GM18511 (cell line): Measurements from ENCODE around the gene IDI2.
"Not testable (repeated sequence)": the region's sequence is repeated elsewhere in the genome, so short reads cannot be mapped to it uniquely, and the experiment has no call there.

ENCODE experiments used
- ATAC-seq: cut with Tn5 transposase; IDR thresholded peaks from one replicate; pipeline ENCODE4 v1.9.1; 2021; ENCODE audit warnings: mild to moderate bottlenecking, moderate library complexity; ENCODE audit not compliant: unreplicated experiment

IDI2 gene

DNA sequence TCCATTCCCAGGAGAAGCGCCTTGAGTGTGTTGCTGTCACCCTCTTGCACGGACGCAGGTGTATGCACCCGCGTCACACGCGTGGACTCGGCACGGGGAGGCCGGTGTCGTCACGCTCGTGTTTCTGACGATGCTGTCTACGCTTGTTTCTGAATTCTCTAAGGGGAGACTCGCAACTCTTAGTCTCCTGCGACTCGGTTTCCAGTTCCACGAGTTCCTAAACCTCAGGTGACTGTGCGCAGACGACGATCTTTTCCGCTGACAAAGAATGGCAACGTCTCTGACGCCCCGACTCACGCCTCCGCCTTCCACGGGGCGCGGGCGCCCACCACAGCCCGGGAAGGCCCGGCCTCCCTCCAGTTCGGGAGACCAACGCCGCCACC is 22.7 kb upstream of the IDI2 start:
- peak; percentile 16 for ATAC-seq

DNA sequence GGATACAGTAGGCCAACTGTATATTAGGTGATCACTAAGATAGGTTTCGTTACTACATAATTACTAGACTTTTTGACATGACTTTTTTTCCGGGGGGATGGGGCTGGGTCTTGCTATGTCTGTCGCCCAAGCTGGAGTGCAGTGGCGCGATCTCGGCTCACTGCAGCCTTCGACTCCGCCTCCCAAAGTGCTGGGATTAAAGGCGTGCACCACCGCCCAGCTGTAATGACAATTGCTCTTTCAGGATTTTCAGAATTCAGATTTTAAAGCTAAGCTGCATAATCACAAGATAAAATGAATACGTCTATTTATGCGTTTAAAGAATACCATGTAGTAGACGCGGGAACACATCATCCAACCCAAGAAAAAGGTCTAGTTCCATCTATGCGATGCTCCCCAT is 22.3 kb upstream of the IDI2 start:
- no peak for ATAC-seq

DNA sequence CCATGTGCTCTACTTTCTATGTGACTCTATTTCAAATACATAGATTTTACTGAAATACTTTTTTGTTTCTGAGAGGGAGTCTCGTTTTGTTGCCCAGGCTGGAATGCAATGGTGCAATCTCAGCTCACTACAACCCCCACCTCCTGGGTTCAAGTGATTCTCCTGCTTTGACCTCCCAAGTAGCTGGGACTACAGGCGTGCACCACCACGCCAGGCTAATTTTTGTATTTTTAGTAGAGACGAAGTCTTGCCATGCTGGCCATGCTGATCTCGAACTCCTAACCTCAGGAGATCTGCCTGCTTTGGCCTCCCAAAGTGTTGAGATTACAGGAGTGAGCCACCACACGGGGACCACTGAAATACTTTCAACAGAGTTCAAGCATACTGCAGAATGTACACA is 19.8 kb upstream of the IDI2 start:
- ATAC-seq = no peak

GRCh38 chr10:1044964-1045363 is 19.3 kb upstream of the IDI2 start:
- ATAC-seq = no peak

DNA sequence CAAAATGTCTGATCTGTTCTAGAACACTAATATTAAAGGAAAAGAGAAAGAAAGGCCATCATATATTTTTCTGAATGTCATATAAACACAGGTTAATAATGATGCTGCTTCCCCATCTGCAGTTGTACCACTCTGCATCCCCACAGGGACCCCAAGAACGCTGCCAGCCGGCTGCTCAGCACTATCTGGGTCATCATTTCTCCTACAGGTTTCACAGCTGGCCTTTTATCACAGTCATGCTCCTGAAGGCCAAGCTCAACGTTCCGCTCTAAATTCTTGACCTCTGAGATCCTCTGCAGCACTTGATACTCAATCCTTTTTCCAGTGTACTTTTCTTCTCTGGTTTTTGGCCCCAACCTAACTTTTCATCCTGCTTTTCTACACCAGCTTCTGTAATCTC is 18.5 kb upstream of the IDI2 start:
- ATAC-seq = no peak

DNA sequence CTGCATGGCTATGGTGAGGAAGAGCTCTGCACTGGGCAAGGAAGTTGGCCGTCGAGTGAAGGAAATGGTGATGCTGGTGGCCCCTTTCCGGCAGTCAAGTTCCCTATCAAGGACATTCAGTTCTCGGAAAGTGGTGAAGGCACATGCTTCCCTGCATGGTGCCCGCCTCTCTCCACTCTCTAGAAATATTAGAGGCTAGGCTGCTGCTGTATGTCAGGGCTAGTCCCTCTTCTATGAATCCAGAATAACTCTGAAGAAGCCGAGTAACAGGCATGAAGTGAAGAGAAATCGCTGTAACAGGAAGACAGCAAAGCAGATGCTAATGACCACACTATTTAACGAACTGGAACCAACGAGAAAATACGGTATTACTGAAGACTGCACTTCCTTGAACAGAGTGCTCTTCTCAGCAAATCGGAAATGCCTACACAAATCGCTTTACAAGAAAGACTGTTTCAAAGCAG is 17.9 kb upstream of the IDI2 start:
- peak; percentile 69 for ATAC-seq

- ATAC-seq = no peak
Observed at GRCh38 chr10:1041514-1041913, 15.9 kb upstream of the IDI2 start.

DNA sequence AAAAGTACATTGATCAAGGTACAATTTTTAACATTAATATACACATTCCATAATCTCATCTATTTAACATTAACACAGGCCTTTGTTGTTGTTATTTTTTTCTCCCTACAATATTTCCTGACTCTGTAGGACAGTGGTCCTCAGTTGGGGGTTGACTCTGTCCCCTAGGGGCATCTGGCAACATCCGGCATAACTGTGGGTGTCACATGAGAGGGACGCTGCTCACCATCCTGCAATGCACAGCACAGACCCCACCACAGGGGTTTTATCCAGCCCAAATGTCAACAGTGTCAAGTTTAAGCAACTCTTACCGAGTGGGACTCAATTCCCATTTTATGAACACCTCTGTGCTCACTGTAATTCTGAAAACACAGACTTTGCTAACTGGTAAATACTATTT is 14.5 kb upstream of the IDI2 start:
- no peak for ATAC-seq

- not testable (repeated sequence) for ATAC-seq
Observed at GRCh38 chr10:1038769-1039168, 13.1 kb upstream of the IDI2 start.

DNA sequence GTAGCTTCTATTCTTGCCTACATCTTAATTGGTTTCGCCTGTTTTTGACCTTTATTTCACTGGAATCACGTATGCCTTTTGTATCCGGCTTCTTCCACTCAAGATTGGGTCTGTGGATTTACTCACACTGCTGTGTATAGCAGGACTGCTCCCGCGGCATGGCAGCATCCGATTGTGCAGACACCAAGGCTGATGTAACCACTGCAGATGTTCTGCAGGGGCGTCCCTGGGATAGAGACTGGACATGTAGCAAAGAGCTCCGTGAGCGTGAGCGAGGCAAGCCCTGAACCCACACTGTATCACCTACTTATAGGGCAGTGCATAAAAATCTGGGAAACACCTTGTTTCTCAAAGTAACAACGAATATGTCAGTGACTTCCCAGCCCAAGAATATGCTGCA is 11.4 kb upstream of the IDI2 start:
- ATAC-seq = no peak

DNA sequence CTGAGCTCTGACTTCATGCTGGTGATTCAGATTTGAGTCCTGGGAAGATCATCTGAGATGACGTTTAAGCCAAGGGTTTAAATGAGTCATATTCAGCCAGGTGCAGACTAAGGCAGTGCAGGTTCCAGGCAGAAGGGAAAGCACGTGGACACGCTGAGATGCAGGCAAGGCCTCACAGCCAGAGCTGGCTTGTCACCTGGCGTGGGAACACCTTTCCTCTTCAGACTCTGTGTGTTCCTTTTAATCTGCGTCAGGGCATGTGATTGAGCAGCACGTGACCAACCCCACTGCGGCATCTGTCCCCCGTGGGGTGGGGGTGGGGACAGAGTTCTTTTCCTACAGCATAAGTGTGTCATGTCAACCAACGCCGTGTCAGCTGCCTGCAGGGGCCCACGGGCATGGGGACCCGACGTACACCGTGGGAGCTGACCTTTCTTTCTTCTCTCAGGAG is 10.7 kb upstream of the IDI2 start:
- peak; percentile 95 for ATAC-seq

- no peak for ATAC-seq
Observed at GRCh38 chr10:1035201-1035600, 9.5 kb upstream of the IDI2 start.

DNA sequence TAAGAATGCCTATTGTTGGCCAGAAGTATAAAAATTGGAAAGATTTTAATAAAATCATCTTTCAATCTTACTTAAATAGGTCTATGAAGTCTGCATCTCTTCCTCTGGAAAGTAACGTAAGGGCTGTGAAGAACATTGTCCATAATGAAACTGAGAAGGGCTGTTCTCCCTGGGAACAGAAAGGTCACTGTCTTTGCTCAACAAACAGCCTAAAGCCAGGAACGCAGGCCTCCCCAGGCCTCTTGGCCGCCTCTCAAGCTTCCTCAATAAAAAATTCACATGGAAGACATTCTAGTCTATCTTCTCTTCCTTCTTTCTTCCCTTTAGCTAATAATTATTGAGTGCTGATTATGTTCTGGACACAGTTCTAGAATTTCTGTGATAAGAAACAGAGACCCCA is 9.1 kb upstream of the IDI2 start:
- ATAC-seq = no peak

GRCh38 chr10:1033601-1034000 is 7.9 kb upstream of the IDI2 start:
- ATAC-seq = no peak

- no peak for ATAC-seq
Observed at GRCh38 chr10:1029838-1030237, 4.2 kb upstream of the IDI2 start.

GRCh38 chr10:1026578-1026977 is 919 bp upstream of the IDI2 start:
- no peak for ATAC-seq

- ATAC-seq = no peak
Observed at GRCh38 chr10:1024103-1024502, 1.6 kb downstream of the IDI2 start.

DNA sequence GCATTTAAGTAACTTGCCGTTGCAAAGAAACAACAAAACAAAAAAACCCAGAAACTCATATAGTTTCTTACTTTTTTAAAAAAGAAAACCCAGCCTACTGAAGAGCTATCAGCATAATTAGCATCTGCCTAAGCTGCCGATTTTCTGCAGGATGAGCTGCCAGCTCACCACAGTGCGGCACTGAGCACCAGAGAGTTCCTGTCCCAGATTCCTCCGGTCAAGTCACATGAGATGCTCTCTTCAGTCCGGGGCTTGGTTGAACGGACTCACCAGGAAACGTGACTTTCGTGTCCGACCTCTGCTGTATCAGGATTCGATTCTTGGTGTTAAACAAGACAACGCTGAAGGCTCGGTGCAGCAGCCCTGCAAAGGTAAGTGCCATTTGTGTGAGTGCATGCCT is 3.2 kb downstream of the IDI2 start:
- ATAC-seq = no peak

DNA sequence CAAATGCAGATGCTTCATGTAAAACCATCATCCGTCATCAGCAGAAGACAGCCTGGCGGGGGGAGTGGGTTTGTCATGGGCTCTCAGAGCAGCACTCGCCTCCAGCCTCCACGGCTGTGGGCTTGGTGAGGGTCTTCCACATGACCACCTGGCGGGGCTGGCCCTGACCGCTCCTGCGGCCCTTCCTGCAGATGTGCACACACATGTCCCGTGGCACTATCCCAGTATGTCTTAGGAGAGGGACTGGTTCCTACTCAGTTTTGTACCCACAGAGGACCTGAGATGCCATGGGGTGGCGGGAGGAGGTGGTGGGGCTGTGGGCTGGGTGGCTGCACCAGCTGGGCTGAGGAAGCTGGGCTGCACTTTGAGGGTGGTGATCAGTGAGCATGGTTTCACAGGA is 4.7 kb downstream of the IDI2 start:
- ATAC-seq = no peak

GRCh38 chr10:1020460-1020859 is 5.2 kb downstream of the IDI2 start:
- ATAC-seq = no peak

DNA sequence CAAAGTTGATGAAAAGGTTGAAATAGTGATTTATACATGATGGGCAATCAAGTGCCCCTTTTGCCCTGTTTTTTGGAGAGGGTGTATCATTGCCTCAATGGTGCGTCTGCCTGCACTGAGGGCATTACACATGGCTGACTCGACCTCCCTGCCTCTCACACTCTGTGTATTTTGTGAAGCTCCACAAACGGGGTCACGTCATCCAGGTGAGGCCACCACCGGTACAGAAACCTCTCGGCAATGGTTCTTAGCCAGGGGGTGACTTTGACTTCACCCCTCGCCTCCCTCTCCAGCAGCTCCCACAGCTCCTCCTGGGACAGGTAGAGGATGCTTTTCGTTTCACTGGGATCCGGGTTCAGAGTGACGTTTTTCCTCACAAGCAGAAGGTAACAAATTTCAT is 6.3 kb downstream of the IDI2 start:
- no peak for ATAC-seq

DNA sequence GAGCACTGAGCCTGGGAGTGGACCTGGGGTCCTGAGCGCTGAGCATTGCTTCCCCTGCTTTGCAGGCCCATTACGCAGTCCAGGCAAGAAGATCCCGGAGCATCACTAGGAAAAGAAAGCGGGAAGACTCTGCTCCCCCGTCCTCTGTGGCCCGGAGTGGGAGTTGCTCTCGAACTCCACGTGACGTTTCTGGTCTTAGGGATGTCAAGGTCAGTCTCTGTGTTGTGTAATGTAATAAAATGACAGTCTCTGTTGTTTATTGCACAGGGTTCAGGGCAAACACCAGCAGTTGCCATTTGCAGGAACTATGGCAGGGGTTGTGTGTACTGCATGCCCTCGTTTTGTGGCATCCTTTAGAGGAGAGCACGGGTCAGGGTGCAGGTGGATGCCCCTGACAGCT is 10.0 kb downstream of the IDI2 start:
- no peak for ATAC-seq

DNA sequence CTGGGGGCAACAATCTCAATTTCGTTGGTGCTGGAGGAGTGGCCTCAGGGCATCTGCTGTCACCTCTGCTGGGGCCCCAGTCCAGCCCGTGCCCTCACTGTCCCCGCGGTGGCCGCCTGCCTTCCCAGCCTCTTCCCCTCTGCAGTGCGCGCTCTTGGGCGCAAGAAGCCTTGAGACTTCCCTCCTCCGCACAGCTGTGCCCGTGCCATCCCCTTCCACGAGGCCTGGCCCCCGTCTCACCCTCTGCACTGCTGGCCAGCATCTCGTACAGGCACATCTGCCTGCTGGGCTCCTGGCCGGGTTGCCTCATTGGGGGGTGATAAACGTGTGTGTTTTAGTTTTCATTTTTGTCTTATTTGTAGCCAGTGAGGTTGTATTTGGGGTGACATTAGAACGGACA is 14.0 kb downstream of the IDI2 start:
- ATAC-seq = no peak

- ATAC-seq = no peak
Observed at GRCh38 chr10:1010703-1011102, 15.0 kb downstream of the IDI2 start.
